GM18909 (cell line): ENCODE results near the gene TTC17.
A peak's percentile ranks its signal among the peaks of the same experiment; 100 is the strongest.
"Not testable (repeated sequence)": the region's sequence is repeated elsewhere in the genome, so short reads cannot be mapped to it uniquely, and the experiment has no call there.

Experiments
- ATAC-seq: cut with Tn5 transposase; IDR thresholded peaks from one replicate; pipeline ENCODE4 v1.9.1; 2021; ENCODE audit warnings: mild to moderate bottlenecking; ENCODE audit not compliant: unreplicated experiment, poor library complexity

Gene TTC17

DNA sequence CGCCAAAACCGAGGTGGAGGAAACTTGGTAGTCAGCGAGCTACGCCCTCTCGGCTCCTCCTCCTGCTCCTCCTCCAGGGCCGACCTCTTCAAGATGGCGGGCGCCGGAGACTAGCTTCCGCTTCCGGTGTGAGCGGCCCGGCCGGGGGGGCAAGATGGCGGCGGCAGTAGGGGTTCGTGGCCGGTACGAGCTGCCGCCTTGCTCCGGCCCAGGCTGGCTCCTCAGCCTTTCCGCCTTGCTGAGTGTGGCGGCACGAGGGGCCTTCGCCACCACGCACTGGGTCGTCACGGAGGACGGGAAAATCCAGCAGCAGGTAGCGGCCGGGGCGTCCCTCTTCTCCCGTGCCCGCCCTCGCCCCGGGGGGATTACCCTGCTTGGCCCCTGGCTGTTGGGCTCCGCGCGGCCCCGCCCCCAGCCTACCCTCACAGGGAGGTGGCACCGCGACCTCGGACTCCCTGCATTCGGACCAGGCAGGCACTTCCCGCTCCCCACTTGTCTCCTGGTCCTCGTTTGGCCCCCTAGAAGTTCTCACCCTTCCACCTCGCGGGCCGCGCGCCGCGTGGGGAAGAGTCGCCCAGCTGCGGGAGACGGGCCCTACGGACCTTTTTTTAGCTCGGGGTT is at the start of gene TTC17:
TTC17 (plus strand) TSS at position 120 of the 621 bp plus-strand sequence; CDS start at position 155, 35 bp downstream.
- peak; percentile 95 for ATAC-seq

DNA sequence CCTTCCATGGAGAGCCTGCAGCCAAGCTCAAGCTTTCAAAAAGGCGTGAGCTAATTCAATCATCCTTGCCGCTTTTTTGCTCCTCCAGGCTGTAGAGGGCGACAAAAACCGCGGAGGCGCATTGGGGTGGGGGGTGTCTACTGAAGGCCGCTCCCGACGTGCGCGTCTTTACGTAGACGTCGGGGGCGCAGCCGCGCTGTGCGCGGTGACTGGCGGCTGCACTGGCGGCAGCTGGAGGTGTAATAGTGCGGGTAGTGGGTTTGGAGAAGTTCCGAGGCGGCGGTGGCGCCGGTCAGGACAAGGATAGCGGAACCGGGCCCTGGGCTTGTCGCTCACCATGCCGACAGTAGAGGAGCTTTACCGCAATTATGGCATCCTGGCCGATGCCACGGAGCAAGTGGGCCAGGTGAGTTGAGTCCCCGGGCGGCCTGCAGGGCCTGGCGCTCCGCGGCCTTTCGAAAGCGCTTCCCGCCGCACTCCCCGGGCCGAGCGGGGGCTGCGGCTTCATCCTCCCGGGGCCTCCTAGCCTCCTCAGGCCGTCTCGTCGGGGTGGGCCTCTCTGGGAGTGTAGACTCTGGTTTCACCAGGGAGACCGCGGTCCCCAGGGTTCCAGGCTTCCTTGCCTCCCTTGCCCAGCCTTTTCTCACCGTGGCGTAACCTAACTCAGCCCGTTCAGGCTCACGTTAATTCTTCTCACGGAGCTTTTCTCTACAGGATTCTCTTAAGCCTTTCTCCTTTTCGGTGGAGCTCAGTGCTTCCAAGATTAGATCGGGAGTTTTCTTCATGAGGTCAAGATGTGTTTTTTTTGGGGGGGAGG is 46.7 kb upstream of the TTC17 start, which contains the start of gene API5:
API5 (plus strand) TSS at position 206 of the 817 bp plus-strand sequence; CDS start at position 338, 132 bp downstream.
- peak; percentile 99 for ATAC-seq

DNA sequence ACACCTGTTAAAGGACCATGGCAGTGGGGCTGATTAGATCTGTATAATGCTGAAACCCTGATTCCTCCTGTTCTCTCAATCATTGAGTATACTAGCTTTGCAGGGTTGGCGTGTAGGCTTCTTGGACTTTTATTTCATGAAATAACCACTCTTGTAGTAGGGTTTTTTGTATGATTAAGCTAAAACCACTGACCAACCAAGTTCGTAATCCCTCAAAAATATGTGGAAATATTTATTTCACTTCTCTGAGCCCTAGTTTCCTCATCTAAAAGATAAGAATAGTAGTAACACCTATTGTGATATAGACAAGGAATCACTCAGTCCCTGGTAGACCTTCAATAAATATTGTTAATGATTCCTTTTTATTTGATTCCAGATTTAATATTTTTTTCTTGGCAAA is 42.8 kb upstream of the TTC17 start:
- ATAC-seq = no peak

DNA sequence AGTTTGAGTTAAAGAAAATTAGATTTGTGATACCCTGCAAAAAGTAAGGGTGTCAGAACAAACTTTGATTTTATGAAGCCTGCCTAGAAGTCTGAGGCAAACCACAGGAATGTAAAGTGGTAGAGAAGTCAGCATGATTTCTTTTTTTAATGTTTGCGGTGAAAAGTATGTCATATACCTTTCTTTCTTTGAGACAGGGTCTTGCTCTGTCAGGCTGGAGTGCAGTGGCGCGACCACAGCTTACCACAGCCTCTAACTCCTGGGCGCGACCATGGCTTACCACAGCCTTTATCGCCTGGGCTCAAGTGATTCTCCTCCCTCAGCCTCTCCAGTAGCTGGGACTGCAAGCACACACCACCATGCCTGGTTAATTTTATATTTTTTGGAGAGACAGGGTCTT is 42.3 kb upstream of the TTC17 start:
- no peak for ATAC-seq

GRCh38 chr11:43327987-43328386 is 30.7 kb upstream of the TTC17 start:
- ATAC-seq = no peak

GRCh38 chr11:43328482-43328881 is 30.2 kb upstream of the TTC17 start:
- ATAC-seq = no peak

DNA sequence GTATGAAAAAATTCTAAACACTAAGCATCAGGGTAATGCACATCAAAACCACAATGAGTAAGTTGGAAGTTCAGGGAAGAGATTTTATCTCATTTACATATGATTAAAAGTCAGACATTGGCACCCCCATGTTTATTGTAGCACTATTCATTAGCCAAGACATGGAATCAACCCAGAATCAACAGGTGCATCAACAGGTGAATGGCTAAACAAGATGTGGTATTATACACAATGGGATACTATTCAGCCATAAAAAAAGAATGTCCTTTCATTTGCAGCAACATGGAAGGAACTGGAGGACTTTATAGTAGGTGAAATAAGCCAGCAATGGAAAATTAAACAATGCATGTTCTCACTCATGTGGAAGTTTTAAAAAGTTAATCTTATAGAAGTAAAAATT is 17.6 kb upstream of the TTC17 start:
- no peak for ATAC-seq

DNA sequence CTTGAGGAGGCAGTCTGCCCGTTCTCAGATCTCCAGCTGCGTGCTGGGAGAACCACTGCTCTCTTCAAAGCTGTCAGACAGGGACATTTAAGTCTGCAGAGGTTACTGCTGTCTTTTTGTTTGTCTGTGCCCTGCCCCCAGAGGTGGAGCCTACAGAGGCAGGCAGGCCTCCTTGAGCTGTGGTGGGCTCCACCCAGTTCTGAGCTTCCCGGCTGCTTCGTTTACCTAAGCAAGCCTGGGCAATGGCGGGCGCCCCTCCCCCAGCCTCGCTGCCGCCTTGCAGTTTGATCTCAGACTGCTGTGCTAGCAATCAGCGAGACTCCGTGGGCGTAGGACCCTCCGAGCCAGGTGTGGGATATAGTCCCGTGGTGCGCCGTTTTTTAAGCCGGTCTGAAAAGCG is 7.3 kb upstream of the TTC17 start:
- not testable (repeated sequence) for ATAC-seq

DNA sequence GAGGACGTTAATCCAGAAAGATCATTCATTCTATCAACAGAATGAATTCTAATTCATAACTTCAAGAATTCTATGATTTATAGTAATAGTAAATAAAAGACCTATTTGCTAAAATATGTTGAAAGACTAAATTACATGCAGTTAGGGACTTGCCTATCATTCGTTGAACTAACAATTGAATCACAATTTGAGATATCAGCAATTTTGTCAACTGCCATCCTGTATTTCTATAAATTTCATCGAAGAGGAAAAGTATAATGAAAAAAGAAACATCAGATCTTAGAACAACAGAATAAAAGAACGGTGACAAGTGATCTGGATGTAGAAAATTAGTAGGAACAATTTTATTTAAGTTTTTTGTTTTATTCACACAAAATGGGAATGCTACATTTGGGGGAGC is 4.4 kb upstream of the TTC17 start:
- ATAC-seq = no peak

DNA sequence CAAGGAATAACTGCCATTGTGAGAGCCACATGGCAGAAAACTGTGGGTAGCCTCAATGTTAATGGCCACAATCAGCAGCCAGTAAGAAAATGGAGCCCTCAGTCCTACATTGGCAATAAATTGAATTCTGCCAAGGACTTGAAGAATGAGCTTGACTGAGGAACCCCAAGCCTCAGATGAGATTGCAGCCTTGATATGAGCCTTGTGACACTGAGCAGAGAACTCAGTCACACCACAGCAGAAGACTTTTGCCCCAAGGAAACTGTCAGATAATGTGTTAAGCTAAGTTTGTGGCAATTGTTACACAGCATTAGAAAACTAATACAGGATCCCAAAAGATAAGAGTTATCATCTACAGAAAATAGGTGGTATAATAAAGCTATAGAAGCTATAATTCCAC is 2.4 kb upstream of the TTC17 start:
- no peak for ATAC-seq

GRCh38 chr11:43358279-43358800 is 380 bp upstream of the TTC17 start:
- ATAC-seq = no peak

GRCh38 chr11:43359422-43359818 is 700 bp downstream of the TTC17 start:
- peak; percentile 50 for ATAC-seq

- no peak for ATAC-seq
Measured at GRCh38 chr11:43360361-43361032, 1.8 kb downstream of the TTC17 start.

- ATAC-seq = no peak
Measured at GRCh38 chr11:43366677-43367076, 8.0 kb downstream of the TTC17 start.

DNA sequence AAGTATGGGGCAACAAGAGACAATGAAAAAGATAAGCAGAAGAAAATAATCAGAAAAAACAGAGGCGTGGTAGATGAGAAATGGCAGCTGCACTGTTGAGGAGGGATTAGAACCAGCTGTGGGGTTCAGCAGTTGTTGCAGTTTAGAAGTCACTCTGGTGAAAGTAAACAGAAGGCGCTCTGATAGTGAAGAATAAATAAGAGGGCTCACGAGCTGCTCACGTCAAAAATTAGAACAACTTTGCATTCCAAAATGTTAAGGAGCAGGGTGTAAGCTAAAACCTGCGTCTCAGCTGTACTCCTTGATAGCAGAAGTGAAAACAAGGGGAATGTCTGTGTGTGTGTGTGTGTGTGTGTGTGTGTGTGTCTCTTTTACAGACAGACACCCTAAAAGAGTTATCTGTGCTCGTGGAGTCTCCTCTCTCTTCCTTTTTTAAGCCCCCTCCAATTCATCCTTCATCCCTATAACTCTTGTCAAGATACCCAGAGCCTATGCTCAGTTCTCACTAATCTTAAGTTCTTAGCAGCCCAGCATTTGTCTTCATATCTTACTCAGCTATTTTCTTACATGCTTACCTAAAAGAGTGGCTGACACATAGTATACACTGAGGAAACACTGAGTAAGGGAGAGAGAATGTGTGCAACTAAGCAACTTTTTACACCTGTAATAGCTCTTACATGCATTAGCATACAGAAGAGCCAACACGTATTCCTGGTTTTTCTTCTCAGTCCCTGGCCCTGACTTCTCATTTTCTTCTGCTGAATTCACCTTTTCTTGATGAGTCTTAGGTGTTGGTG is 8.9 kb downstream of the TTC17 start:
- peak; percentile 45 for ATAC-seq

- ATAC-seq = no peak
Measured at GRCh38 chr11:43376065-43376464, 17.3 kb downstream of the TTC17 start.

- no peak for ATAC-seq
Measured at GRCh38 chr11:43376594-43376993, 17.9 kb downstream of the TTC17 start.

GRCh38 chr11:43377389-43377788 is 18.7 kb downstream of the TTC17 start:
- no peak for ATAC-seq

- no peak for ATAC-seq
Measured at GRCh38 chr11:43378897-43379296, 20.2 kb downstream of the TTC17 start.

DNA sequence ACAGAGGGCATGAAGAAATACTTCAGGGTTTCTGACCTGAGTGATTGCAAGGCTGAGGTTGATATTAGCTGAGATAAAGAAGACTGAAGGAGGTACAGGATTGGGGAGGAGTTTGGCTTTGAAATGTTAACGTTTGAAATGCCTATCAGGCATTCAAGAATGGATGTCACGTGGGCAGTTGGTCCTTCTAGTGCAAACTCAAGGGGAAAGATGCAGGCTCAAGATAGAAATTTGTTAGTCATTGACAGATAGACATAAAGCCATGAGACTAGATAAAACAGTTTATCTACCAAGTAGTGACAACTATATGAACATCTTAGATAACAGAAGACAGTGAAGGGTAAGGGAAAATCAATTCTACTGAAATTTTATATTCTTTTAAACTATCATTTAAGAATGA is 23.1 kb downstream of the TTC17 start:
- ATAC-seq = no peak
